ENCODE results near the gene GNAO1.
A peak's percentile ranks its signal among the peaks of the same experiment; 100 is the strongest.

GNAO1 gene

GRCh38 chr16:56242740-56243139 is 51.5 kb downstream of the GNAO1 start:
- Histone ChIP-seq H3K4me1 (ENCODE audit: control insufficient read depth in 1 of 2, insufficient read depth in 2 of 2, low read length in 2 of 2) (peaks cover 0 to 22% of the 10 kb centered on the region in 2 donors), H3K36me3 (ENCODE audit: control insufficient read depth in 1 of 2, insufficient read depth in 2 of 2, low read length in 2 of 2) (peaks cover 0 to 4% of the 10 kb centered on the region in 2 donors), H3K27me3 (ENCODE audit: low read depth, low read length) (no peaks in the 10 kb centered on the region), H3K4me3 (ENCODE audit: low read depth in 1 of 2, low read length in 2 of 2) (no peak overlapping the region), H3K9me3 (ENCODE audit: control insufficient read depth in 1 of 2, low read length in 2 of 2) (no peaks in the 10 kb centered on the region), H3K27ac (ENCODE audit: low read length) (no peak overlapping the region)

- Histone ChIP-seq H3K27ac (ENCODE audit: low read length) (no peak overlapping the region), H3K36me3 (ENCODE audit: control insufficient read depth in 1 of 2, insufficient read depth in 2 of 2, low read length in 2 of 2) (no peaks in the 10 kb centered on the region), H3K9me3 (ENCODE audit: control insufficient read depth in 1 of 2, low read length in 2 of 2) (no peaks in the 10 kb centered on the region), H3K4me3 (ENCODE audit: low read depth in 1 of 2, low read length in 2 of 2) (no peak overlapping the region), H3K4me1 (ENCODE audit: control insufficient read depth in 1 of 2, insufficient read depth in 2 of 2, low read length in 2 of 2) (peaks cover 0 to 17% of the 10 kb centered on the region in 2 donors), H3K27me3 (ENCODE audit: low read depth, low read length) (no peaks in the 10 kb centered on the region)
Observed at GRCh38 chr16:56244612-56245011, 53.3 kb downstream of the GNAO1 start.

GRCh38 chr16:56245197-56245596 is 53.9 kb downstream of the GNAO1 start:
- no peaks in the 10 kb centered on the region for H3K27me3 ChIP-seq (ENCODE audit: low read depth, low read length)
- H3K9me3 ChIP-seq (ENCODE audit: control insufficient read depth in 1 of 2, low read length in 2 of 2), result no peaks in the 10 kb centered on the region
- H3K27ac ChIP-seq (ENCODE audit: low read length), result no peak overlapping the region
- no peak overlapping the region for H3K4me3 ChIP-seq (ENCODE audit: low read depth in 1 of 2, low read length in 2 of 2)
- peaks cover 0 to 17% of the 10 kb centered on the region in 2 donors for H3K4me1 ChIP-seq (ENCODE audit: control insufficient read depth in 1 of 2, insufficient read depth in 2 of 2, low read length in 2 of 2)
- no peaks in the 10 kb centered on the region for H3K36me3 ChIP-seq (ENCODE audit: control insufficient read depth in 1 of 2, insufficient read depth in 2 of 2, low read length in 2 of 2)

- no peaks in the 10 kb centered on the region for H3K9me3 ChIP-seq (ENCODE audit: control insufficient read depth in 1 of 2, low read length in 2 of 2)
- no peak overlapping the region for H3K27ac ChIP-seq (ENCODE audit: low read length)
- no peaks in the 10 kb centered on the region for H3K36me3 ChIP-seq (ENCODE audit: control insufficient read depth in 1 of 2, insufficient read depth in 2 of 2, low read length in 2 of 2)
- no peak overlapping the region for H3K4me3 ChIP-seq (ENCODE audit: low read depth in 1 of 2, low read length in 2 of 2)
- peaks cover 0 to 10% of the 10 kb centered on the region in 2 donors for H3K4me1 ChIP-seq (ENCODE audit: control insufficient read depth in 1 of 2, insufficient read depth in 2 of 2, low read length in 2 of 2)
- H3K27me3 ChIP-seq (ENCODE audit: low read depth, low read length), result no peaks in the 10 kb centered on the region
Observed at GRCh38 chr16:56246051-56246817, 54.9 kb downstream of the GNAO1 start.

- no peak overlapping the region for H3K4me3 ChIP-seq (ENCODE audit: low read depth in 1 of 2, low read length in 2 of 2)
- H3K27ac ChIP-seq (ENCODE audit: low read length), result no peak overlapping the region
- H3K9me3 ChIP-seq (ENCODE audit: control insufficient read depth in 1 of 2, low read length in 2 of 2), result no peaks in the 10 kb centered on the region
- H3K27me3 ChIP-seq (ENCODE audit: low read depth, low read length), result no peaks in the 10 kb centered on the region
- peaks cover 0 to 11% of the 10 kb centered on the region in 2 donors for H3K4me1 ChIP-seq (ENCODE audit: control insufficient read depth in 1 of 2, insufficient read depth in 2 of 2, low read length in 2 of 2)
- H3K36me3 ChIP-seq (ENCODE audit: control insufficient read depth in 1 of 2, insufficient read depth in 2 of 2, low read length in 2 of 2), result no peaks in the 10 kb centered on the region
Observed at GRCh38 chr16:56247018-56247417, 55.7 kb downstream of the GNAO1 start.

GRCh38 chr16:56247808-56248207 is 56.5 kb downstream of the GNAO1 start:
- Histone ChIP-seq H3K4me3 (ENCODE audit: low read depth in 1 of 2, low read length in 2 of 2) (no peak overlapping the region), H3K4me1 (ENCODE audit: control insufficient read depth in 1 of 2, insufficient read depth in 2 of 2, low read length in 2 of 2) (peaks cover 0 to 19% of the 10 kb centered on the region in 2 donors), H3K9me3 (ENCODE audit: control insufficient read depth in 1 of 2, low read length in 2 of 2) (no peaks in the 10 kb centered on the region), H3K27me3 (ENCODE audit: low read depth, low read length) (no peaks in the 10 kb centered on the region), H3K36me3 (ENCODE audit: control insufficient read depth in 1 of 2, insufficient read depth in 2 of 2, low read length in 2 of 2) (no peaks in the 10 kb centered on the region), H3K27ac (ENCODE audit: low read length) (no peak overlapping the region)

GRCh38 chr16:56252835-56253234 is 61.5 kb downstream of the GNAO1 start:
- peaks cover 4 to 29% of the 10 kb centered on the region in 2 donors for H3K4me1 ChIP-seq (ENCODE audit: control insufficient read depth in 1 of 2, insufficient read depth in 2 of 2, low read length in 2 of 2)
- no peak overlapping the region for H3K27ac ChIP-seq (ENCODE audit: low read length)
- H3K27me3 ChIP-seq (ENCODE audit: low read depth, low read length), result no peaks in the 10 kb centered on the region

GRCh38 chr16:56255904-56256303 is 64.6 kb downstream of the GNAO1 start:
- H3K4me3 ChIP-seq (ENCODE audit: low read depth in 1 of 2, low read length in 2 of 2), result no peak overlapping the region
- H3K27me3 ChIP-seq (ENCODE audit: low read depth, low read length), result no peaks in the 10 kb centered on the region
- H3K4me1 ChIP-seq (ENCODE audit: control insufficient read depth in 1 of 2, insufficient read depth in 2 of 2, low read length in 2 of 2), result peaks cover 4 to 41% of the 10 kb centered on the region in 2 donors
- no peak overlapping the region for H3K27ac ChIP-seq (ENCODE audit: low read length)
- no peaks in the 10 kb centered on the region for H3K36me3 ChIP-seq (ENCODE audit: control insufficient read depth in 1 of 2, insufficient read depth in 2 of 2, low read length in 2 of 2)
- no peaks in the 10 kb centered on the region for H3K9me3 ChIP-seq (ENCODE audit: control insufficient read depth in 1 of 2, low read length in 2 of 2)

More at GRCh38 chr16:56252835-56253234, 61.5 kb downstream of the GNAO1 start:
- Histone ChIP-seq H3K9me3 (ENCODE audit: control insufficient read depth in 1 of 2, low read length in 2 of 2) (no peaks in the 10 kb centered on the region), H3K36me3 (ENCODE audit: control insufficient read depth in 1 of 2, insufficient read depth in 2 of 2, low read length in 2 of 2) (no peaks in the 10 kb centered on the region), H3K4me3 (ENCODE audit: low read depth in 1 of 2, low read length in 2 of 2) (no peak overlapping the region)

GRCh38 chr16:56257239-56257638 is 66.0 kb downstream of the GNAO1 start:
- Histone ChIP-seq H3K4me1 (ENCODE audit: control insufficient read depth in 1 of 2, insufficient read depth in 2 of 2, low read length in 2 of 2) (peaks cover 7 to 45% of the 10 kb centered on the region in 2 donors), H3K36me3 (ENCODE audit: control insufficient read depth in 1 of 2, insufficient read depth in 2 of 2, low read length in 2 of 2) (no peaks in the 10 kb centered on the region), H3K27me3 (ENCODE audit: low read depth, low read length) (no peaks in the 10 kb centered on the region), H3K4me3 (ENCODE audit: low read depth in 1 of 2, low read length in 2 of 2) (no peak overlapping the region), H3K27ac (ENCODE audit: low read length) (peak overlapping the region; percentile 57), H3K9me3 (ENCODE audit: control insufficient read depth in 1 of 2, low read length in 2 of 2) (no peaks in the 10 kb centered on the region)

- Histone ChIP-seq H3K27me3 (ENCODE audit: low read depth, low read length) (no peaks in the 10 kb centered on the region), H3K4me1 (ENCODE audit: control insufficient read depth in 1 of 2, insufficient read depth in 2 of 2, low read length in 2 of 2) (peaks cover 7 to 41% of the 10 kb centered on the region in 2 donors), H3K27ac (ENCODE audit: low read length) (peak overlapping the region; percentile 57)
Observed at GRCh38 chr16:56257666-56258342, 66.5 kb downstream of the GNAO1 start.

GRCh38 chr16:56258508-56259424 is 67.5 kb downstream of the GNAO1 start:
- Histone ChIP-seq H3K36me3 (ENCODE audit: control insufficient read depth in 1 of 2, insufficient read depth in 2 of 2, low read length in 2 of 2) (no peaks in the 10 kb centered on the region), H3K9me3 (ENCODE audit: control insufficient read depth in 1 of 2, low read length in 2 of 2) (no peaks in the 10 kb centered on the region), H3K4me3 (ENCODE audit: low read depth in 1 of 2, low read length in 2 of 2) (no peak overlapping the region), H3K27me3 (ENCODE audit: low read depth, low read length) (no peaks in the 10 kb centered on the region), H3K4me1 (ENCODE audit: control insufficient read depth in 1 of 2, insufficient read depth in 2 of 2, low read length in 2 of 2) (peaks cover 7 to 36% of the 10 kb centered on the region in 2 donors), H3K27ac (ENCODE audit: low read length) (peak overlapping the region; percentile 16)

More at GRCh38 chr16:56257666-56258342, 66.5 kb downstream of the GNAO1 start:
- Histone ChIP-seq H3K36me3 (ENCODE audit: control insufficient read depth in 1 of 2, insufficient read depth in 2 of 2, low read length in 2 of 2) (no peaks in the 10 kb centered on the region), H3K4me3 (ENCODE audit: low read depth in 1 of 2, low read length in 2 of 2) (no peak overlapping the region), H3K9me3 (ENCODE audit: control insufficient read depth in 1 of 2, low read length in 2 of 2) (no peaks in the 10 kb centered on the region)
